SIG-M5 treated with dmso at 0.1 percent for 504 hours (cell line): ENCODE results near the gene ZBTB7B.

Source experiments
- DNase-seq: peaks from one replicate; lab custom pipeline; 2025; ENCODE audit not compliant: unreplicated experiment; lab: John Stamatoyannopoulos, UW

ZBTB7B gene

DNA sequence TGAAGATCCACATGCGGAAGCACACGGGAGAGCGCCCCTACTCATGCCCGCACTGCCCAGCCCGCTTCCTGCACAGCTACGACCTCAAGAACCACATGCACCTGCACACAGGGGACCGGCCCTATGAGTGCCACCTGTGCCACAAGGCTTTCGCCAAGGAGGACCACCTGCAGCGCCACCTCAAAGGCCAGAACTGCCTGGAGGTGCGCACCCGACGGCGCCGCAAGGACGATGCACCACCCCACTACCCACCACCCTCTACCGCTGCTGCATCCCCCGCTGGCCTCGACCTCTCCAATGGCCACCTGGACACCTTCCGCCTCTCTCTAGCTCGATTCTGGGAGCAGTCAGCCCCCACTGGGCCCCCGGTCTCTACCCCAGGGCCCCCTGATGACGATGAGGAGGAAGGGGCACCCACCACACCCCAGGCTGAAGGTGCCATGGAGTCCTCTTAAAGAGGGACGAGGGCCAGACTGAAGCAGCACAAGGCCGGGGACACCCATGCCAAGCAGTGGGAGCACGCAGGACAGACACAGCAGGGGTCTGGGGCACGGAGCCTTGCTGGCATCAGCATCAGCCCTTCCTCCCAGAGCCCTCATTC lies 13.7 kb downstream of the ZBTB7B start:
- no peak for DNase-seq

DNA sequence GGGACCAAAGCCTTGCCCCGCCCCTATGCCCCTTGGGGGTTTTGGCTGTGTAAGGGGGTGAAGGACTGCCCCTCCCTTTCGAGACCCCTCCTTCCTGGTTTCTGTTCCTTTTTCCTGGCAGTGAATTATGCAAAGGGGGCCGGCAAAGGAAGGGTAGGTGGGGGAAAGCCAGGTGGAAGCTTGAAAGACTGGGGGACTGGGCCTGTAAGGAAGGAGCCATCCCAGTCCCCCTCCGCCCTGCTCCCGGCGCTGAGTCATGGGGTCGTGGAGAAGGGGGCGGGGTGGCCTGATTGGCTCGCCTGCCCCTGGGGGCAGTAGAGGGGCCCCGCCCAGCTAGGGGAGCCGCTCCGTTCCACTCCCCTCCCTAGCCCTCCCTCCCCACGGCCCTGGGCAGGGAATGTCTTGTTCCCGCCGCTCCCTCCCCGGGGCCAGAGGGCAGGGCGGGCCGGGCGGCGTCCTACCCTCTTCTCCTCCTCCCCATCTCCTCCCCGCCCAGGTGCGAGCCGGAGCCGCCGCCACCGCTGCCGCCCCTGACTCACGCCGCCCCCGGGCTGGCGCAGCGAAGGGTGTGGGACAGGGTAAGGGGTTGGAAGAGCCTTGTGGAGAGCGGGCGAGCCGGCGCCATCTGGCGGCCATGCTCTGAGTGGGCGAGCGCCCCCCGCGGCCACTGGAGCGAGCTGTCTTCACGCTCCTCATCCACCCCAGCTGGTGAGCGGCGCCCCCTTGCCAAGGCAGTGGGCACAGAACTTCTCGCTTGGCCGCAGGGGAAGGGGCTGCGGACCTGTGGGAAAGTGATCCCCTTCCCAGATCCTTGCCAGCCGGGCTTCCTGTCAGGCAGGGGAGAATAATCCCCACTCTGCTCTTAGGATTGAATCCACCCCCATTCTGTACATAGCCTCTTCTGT lies 14.7 kb downstream of the ZBTB7B start:
- DNase-seq: peak; percentile 86

DNA sequence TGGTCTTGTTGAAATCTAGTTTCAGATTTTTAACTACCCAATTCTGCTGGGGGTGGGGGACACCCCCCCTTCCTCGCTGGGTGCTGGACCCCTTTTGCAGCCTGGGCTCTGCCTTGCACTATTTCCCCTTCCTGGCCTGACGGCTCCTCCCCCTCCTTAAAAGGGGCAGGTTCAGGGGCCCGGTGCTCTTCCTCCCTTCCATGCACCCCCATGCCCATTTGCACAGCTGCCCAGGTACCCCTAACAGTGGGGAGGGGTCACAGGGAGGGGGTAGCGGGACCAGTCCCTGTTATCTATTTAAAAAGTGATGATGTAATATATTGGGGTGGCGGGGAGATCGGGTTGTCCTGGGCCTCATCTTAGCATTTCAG lies 15.3 kb downstream of the ZBTB7B start:
- DNase-seq: no peak

GRCh38 chr1:155018617-155019348 lies 16.2 kb downstream of the ZBTB7B start:
- DNase-seq: no peak

GRCh38 chr1:155019377-155020245 lies 17.0 kb downstream of the ZBTB7B start:
- no peak for DNase-seq

- DNase-seq: no peak
These were observed 19.7 kb downstream of the ZBTB7B start for GRCh38 chr1:155022136-155022926.

GRCh38 chr1:155022927-155023236 lies 20.3 kb downstream of the ZBTB7B start:
- DNase-seq: no peak

DNA sequence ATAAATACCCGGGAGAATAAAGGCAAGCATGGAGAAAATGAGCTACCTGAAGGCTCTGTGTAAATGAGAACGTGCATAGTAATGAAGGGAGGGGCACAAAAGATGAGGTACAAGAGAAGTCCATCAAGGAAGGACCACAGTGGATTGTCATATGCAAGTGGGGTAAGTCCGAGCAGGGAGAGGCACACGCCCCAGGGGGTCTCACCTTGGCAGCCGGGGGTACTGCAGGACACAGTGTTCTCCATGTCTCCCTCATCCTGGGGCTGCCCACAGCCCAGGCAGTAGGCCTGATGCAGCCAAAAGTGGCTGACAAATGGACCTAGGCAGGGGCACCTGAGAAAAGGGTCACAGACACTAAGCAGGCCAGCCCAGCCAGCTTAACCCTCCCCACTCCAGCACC lies 21.0 kb downstream of the ZBTB7B start:
- no peak for DNase-seq

DNA sequence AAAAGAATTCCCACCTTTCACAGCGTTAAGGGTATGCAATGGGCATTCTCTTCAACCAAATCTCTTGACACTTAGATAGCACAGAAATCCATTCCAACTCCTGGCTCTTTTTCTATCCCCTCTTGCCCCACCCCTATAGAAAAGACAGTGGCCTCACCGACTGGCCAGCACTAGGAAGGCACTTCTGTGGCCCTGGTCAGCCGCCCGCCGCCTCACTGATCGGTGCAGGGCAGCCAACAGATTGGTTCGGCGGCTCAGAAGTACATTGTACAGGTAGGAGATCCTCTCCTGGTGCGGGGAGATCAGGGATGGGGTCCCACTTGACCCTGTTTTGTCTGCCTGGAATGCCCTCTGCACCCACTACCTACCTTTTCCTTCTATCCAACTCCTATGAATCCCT lies 21.7 kb downstream of the ZBTB7B start:
- no peak for DNase-seq

DNA sequence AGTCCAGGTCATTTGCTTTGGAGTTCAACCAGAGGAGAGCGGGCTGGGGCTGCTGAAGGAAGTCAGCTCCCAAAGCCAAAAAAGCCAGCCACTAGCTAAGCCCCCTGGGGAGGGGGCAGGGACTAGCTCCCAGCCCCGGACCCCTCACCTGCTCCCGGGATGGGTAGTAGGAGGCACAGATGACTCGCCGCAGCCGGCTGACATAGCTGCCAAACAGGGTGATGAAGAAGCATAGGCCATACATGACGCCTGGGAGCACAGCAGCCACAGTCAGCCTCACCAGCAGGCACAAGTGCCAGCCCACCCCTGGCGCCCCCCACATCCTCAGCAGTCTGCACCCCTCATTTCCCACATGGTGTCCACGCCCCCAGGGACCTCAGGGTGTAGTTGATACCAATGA lies 23.6 kb downstream of the ZBTB7B start:
- no peak for DNase-seq

DNA sequence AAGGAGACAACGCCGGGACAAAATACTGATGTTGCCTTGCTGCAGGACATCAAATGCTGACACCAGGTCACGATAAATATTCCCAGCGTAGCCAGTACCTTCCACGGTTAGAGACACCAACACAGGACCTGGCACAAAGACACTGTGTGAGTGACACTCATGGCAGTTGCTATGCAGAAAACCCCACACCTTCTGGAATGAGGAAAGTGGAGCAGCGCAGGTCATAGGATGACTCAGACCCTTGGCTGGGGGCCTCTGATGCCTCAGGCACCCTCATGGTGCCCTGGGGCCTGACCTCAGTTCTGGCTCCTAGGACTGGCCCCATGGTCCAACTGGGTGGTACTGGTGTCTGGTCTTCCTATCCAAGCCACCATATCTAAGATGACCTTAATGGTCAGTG lies 24.0 kb downstream of the ZBTB7B start:
- DNase-seq: no peak

- no peak for DNase-seq
These were observed 27.1 kb downstream of the ZBTB7B start for GRCh38 chr1:155029513-155030242.

DNA sequence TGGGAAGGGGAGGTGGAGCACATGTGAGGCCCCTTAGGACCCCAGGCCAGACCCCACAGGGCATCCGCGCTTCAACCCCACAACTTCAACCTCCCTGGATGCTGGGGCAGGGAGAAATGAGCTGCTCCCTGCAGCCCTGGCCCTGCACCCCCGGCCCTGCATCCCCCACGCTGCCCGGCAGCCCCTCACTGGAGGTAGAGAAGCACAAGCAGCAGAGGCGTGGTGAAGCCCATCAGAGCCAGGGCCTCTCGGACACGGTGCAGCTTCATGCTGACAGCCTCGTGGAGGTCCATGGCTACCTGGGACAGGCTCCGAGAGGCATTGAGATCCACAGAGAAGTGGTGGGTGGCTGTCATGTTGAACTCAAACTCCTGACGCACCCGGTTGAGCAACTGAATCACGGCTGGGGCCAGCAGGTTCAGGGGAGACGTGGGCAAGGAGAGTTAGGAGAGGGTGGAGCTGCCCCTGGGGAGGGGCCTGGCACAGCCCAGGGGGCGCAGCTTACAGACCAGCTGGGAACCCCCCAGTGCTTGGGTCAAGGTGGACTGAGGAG lies 27.7 kb downstream of the ZBTB7B start:
- DNase-seq: no peak

- DNase-seq: no peak
These were observed 28.3 kb downstream of the ZBTB7B start for GRCh38 chr1:155030899-155031298.

DNA sequence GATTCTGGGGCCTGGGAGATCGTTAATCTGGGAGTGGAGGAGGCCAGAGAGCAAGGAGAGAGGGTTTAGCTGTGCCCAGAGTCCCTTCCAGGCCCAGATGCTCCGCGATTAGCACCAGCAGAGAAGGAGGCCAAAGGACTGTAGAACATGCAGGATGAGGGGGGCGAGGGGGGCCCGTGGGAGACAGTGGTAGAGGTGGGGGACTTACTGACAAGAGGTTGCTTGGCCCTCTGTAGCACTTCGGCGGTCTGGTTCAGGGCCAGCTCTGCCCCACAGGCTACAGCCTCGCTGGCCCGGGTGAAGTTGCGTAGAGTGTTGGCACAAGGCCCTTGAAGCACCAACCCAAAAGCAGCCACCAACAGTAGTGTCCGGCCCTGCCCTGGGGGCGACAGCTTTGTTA lies 30.3 kb downstream of the ZBTB7B start:
- no peak for DNase-seq

GRCh38 chr1:155033524-155033923 lies 30.9 kb downstream of the ZBTB7B start, which contains the start of the genes DCST1 and DCST2:
DCST1 (plus strand) TSS chr1:155033824; CDS start chr1:155034037, 213 bp downstream.
DCST2 (minus strand) TSS chr1:155033781; CDS start chr1:155033701, 80 bp downstream.
- DNase-seq: no peak

DNA sequence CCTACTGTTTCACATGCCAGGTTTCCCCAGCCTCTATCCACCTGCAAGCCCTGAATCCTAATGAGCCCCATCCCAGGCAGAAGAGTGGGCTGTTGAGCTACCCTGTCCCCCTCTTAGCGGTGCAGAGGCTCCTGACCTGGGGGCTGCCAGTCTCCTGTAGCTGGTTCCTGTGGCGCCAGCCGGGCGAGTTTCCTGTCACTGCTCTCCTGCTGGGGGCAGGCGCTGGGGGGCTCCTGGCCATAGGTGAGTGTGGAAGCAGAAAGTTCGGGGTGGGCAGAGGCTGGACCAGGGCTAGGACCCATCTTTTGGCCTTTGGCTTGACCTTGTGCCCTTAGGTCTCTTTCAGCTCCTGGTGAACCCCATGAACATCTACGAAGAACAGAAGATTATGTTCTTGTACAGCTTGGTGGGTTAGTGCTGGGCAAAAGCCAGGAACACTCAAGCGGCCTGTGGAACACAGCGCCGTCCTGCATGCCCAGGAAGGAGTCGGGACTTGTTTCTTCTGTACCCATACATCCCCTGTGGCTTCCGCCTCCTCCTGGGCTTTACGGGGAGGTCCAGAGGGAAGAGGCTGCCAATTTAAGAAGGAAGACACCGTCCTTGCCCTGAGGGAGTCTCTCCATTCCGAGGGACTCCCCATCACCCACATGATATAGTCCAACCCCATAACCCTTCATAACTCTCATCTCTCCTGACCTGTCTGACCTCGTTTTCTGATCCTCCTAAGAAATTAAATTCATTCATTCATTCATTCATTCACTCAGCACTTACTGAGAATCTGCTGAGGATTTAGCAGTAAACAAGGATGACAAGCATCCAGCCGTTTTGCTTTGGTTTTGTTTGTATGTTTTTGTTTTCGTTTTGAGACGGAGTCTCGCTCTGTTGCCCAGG lies 32.0 kb downstream of the ZBTB7B start:
- DNase-seq: no peak

DNA sequence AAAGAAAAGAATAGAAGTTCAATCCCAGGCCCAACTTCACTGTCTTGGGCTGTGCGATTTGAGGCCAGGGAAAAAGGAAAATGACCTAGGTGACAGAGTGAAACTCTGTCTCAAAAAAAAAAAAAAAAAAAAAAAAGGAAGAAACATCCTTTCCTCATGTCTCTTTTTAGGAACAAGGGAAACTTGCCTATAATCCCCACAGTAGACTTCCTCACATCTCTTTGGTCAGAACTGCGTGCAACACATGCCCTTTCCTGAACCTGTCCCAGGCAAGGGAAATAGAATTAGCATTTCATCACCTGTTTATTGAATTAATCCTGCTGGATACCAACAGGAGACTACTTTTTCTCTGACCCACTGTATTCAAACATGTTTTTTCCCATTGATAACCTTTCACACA lies 33.3 kb downstream of the ZBTB7B start:
- DNase-seq: no peak
